ENCODE measurements around the gene RGS8.
A peak's percentile ranks its signal among the peaks of the same experiment; 100 is the strongest.

The RGS8 gene

GRCh38 chr1:182643699-182644098 lies 40.7 kb downstream of the RGS8 start:
- Mint-ChIP-seq H3K27ac (peak overlapping the region in 1 of 2 donors; percentile 28), H3K9me3 (peaks cover 0 to 9% of the 10 kb centered on the region in 2 donors), H3K4me1 (peaks cover 5% of the 10 kb centered on the region), H3K4me3 (no peak overlapping the region), H3K27me3 (peaks cover 46% of the 10 kb centered on the region)
- ATAC-seq (no peak), DNase-seq (no peak)

GRCh38 chr1:182642461-182642860 lies 41.9 kb downstream of the RGS8 start:
- Mint-ChIP-seq H3K4me3 (no peak overlapping the region), H3K27ac (no peak overlapping the region), H3K9me3 (peaks cover 0 to 9% of the 10 kb centered on the region in 2 donors), H3K4me1 (no peaks in the 10 kb centered on the region), H3K27me3 (peaks cover 44% of the 10 kb centered on the region)
- ATAC-seq (no peak), DNase-seq (no peak)

- Mint-ChIP-seq H3K27ac (no peak overlapping the region), H3K27me3 (peaks cover 50% of the 10 kb centered on the region), H3K4me1 (no peaks in the 10 kb centered on the region), H3K9me3 (peaks cover 0 to 9% of the 10 kb centered on the region in 2 donors), H3K4me3 (no peak overlapping the region)
- DNase-seq: no peak
- ATAC-seq: no peak
Observed at GRCh38 chr1:182641561-182641960, 42.8 kb downstream of the RGS8 start.

DNA sequence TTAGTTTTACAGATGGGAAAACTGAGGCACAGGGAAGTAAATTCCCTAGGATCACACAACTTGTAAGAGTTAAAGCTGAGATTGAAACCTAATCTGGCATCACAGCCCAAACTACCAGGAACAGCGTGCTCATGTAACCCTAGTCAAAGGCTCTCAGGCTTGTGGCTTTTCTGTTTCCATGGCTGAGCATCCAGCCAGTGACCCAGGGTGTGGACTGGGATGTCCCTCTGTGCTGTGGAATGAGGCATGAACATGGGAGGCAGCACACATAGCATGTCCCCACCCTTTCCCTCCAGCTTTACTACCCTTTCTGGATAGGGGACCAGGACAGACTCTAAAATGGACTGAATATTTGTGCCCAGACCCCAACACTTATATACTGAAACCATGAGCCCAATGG lies 45.1 kb downstream of the RGS8 start:
- no peak for DNase-seq
- ATAC-seq: no peak
- Mint-ChIP-seq H3K27me3 (peaks cover 52% of the 10 kb centered on the region), H3K9me3 (peaks cover 0 to 8% of the 10 kb centered on the region in 2 donors), H3K4me1 (no peaks in the 10 kb centered on the region), H3K4me3 (no peak overlapping the region), H3K27ac (no peak overlapping the region)

DNA sequence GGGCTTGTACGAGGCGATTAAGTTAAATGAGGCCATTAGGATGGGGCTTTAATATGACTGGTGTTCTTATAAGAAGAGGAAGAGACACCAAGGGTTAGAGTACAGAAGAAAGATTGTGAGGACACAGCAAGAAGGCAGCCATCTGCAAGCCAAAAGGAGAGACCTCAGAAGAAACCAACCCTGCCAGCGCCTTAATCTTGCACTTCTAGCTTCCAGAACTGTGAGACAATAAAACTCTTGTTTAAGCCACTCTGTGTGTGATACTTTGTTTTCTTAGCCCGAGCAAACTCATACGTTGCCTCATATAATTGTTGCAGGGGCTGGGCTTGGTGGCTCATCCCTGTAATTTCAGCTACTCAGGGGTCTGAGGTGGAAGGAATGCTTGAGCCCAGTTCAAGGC lies 46.6 kb downstream of the RGS8 start:
- Mint-ChIP-seq H3K27me3 (peaks cover 64% of the 10 kb centered on the region), H3K4me1 (peaks cover 4% of the 10 kb centered on the region), H3K9me3 (no peaks in the 10 kb centered on the region), H3K27ac (no peak overlapping the region), H3K4me3 (no peak overlapping the region)
- ATAC-seq: no peak
- no peak for DNase-seq

- H3K27ac Mint-ChIP-seq: no peak overlapping the region
- H3K4me3 Mint-ChIP-seq: no peak overlapping the region
- peaks cover 77% of the 10 kb centered on the region for H3K27me3 Mint-ChIP-seq
- peaks cover 20% of the 10 kb centered on the region for H3K4me1 Mint-ChIP-seq
- no peaks in the 10 kb centered on the region for H3K9me3 Mint-ChIP-seq
- ATAC-seq (no peak), DNase-seq (no peak)
Observed at GRCh38 chr1:182635871-182636270, 48.5 kb downstream of the RGS8 start.

Measured in stimulated activated naive CD8-positive, alpha-beta T cell treated with anti-CD3 and anti-CD28 coated beads, Interleukin-15, amount 100 ng/mL, for 72 hours (primary cell).